IPS-NIHi7 (cell line): Measurements from ENCODE around the gene FABP3.

ENCODE experiments used
- DNase-seq: peaks from one replicate; pipeline ENCODE4 v3.0.0; 2012; ENCODE audit warnings: mixed read lengths; ENCODE audit errors: extremely low spot score

FABP3 gene

DNA sequence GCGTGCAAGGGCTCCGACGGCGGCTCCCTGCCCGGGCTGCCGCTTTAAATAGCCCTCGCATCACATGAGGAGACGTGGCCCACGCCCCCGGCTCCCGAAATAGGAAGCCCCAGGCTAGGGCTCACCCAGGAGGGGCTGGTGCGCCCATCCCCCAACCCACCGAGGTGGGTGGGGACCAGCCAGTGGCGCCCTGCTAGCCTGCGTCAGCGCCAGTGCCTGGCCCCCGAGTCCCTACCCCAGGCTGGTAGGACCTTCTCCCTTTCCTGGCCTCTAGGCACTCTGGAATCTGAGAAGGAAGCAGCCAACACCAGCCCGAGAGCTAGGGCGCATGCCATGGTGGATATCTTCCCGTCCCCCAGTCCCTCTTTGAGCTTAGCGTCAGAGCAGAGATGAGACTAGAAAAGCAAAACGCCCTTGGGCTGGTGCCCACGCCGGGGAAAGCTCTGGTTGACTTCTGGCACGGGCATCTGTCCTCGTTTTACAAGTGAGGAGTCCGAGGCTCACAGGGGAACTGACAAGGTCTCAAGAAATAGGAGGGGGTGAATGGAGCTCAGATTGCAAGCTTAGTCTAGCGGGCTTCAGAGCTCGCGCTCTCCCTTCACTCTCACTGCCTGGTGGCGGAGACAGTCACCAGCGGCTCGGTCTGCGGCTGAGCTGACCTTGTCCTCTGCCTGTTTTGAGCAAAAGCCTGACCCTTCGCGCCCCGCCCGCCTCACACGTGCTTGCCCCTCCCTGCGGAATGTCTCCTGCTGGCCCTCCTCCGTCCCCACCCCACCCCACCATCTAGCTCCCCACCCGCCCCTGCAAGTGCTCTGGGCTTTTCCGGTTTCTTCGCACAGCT is at the start of gene FABP3:
Gene FABP3, minus strand, starts transcription at position 21 of the 841 bp plus-strand sequence. CDS start 62 bp downstream, outside the sequence.
- DNase-seq, result peak; percentile 95

DNA sequence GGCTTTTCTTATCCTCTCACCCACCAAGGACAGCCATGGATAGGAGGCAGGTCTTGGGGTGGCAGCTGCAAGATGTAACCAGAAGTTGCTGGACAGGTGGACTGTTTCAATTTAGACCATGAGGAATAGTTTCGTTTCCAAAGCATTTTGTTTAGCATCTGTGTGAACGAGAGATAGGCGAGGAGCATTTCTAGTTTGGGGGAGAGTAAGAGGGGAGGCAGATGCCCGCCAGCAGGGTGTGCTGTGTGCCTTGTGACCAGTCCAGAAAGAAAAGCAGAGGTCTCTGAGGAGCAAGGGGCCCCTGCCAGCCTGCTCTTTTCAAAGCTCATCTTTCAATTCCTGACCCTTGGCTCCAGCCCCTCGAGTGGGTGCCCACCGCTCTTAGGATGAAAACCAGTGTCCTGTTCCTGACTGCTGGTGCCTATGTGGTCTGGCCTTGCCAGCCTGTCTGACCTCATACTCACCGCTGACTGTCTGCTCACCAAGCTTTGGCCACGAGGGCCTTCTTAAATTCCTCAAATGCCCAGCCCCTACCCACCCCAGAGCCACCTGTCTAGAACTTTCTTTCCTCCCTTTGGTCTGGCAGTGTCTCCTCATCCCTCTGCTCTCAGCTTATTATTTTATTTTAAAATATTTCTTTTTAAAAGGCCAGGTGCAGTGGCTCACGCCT is 48.6 kb upstream of the FABP3 start:
- DNase-seq, result peak; percentile 72

DNA sequence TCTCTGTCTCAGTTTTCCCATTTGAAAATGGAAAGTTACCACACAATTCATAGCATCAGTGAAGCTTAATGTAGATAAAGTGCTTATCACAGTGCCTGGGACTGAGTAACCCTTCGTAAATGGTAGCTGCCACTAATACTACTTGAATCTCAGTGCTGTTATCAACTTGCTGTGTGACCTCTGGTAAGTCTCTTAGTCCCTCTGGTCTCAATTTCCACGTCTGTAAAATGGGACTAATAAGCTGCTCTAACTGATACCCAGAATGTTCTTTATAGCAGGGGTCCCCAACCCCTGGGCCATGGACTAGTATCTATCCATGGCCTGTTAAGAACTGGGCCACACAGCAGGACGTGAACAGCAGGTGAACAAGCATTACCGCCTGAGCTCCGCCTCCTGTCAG is 47.8 kb upstream of the FABP3 start:
- no peak for DNase-seq

DNA sequence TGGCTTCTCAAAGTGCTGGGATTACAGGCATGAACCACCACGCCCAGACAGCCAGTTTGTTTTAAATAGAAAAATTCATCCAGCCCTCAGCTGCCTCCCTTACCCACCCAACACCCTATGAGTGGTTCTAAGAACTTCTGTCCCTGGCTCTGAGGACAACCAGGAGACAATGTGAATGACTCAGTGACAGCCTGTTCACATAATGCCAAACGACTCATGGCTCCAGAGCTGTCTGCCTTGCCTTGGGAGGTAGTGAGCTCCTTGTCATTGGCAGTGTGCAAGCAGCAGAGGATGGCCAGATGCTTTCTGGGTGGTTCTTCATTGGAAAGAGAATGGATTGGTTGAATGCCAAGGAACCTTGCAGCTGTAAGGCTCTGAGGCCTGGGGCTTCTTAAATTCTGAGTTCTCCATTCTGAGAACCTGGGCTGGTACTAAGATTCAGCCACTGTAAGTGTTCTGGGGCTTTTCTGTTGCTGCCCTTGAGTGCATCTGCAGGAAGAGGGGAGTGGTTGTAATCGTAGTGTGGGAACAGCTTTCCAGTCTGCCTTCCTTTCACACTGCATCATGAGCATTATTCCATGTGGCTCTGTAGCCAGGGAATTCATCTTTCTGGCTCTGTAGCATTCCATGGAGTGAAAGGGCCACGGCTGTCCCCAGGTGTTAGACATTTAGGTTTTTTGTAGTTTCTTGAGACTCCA is 45.9 kb upstream of the FABP3 start:
- no peak for DNase-seq

DNA sequence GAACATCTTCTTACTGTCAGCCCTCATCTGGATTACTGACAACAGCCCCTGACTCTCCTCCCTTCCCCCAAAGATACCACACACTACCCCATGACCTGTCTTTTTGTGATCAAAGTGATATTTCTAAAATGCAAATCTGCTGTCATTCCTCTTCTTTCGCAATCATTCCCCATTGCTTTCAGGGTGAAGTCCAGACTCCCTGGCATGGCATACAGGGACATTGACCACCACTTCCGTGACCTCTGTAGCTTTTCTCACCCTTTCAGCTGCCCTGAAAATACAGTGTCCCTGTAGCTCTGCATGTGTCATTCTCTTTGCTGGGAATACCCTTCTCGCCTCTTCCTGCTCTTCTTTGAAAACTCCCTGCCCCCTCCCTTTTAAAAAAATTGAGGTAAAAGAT is 44.3 kb upstream of the FABP3 start:
- DNase-seq, result no peak

DNA sequence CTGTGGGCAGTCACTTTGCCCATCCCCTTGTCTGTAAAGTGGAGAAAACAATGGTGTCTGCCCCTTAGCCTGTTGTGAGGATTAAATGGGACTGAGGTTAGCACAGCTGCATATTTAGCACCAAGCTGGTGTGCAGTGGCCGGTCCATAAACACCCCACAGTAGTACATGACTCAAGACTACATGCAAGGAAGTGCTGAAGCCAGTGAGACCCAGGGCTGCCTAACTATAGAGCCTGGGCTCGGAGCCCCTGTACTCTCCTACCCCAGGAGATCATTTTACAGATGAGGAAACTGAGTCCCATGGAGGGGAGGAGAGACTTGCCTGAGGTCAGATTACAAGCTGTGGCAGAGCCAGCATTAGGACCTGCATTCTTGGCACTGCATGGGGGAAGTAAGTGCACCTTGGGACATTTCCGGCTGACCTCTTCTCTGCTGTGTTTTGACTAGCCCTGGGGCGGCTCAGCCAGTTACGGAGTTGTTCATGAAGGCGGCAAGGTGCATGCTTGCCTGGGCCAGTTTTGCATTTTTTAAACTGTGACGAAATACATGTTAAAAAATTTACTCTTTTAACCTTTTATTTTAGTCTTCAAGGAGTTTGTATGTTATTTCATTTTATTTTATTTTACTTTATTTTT is 43.3 kb upstream of the FABP3 start:
- no peak for DNase-seq

DNA sequence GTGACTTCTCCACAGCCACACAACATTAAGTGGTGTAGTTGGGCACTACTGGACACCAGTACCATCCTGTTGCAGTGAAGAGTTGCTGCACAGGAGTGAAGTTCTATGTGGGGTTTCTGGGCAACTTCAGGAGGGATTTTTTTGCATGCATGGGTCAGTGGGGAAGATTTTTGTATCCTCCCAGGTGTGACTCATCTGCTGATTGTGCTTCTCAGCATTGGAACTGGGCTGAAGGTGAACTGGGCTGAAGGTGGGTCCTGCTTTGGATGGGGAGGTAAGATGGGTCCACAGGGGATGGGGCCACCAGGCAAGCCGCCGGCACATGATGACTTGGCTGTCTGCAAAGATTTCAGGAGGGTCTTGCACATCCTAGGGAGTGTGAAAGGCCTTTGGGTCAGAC is 42.8 kb upstream of the FABP3 start:
- DNase-seq, result no peak

DNA sequence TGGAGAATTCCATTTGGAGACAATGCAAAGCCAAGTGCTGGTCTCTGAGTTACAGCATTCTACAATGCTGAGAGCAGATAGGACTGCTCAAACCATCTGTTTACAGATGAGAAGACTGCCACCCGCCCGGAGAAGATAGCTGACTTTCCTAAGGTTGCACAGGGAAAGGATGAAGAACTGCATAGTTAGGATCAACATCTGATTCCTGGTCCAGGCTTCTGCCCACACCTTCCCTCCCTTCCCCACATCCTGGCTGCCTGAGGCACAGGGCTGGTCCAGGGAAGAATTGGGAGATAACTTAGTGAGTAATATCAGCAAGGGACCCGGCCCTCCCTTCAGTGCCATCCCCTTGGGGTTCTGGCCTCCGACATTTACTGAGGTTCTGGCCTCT is 42.1 kb upstream of the FABP3 start:
- no peak for DNase-seq

DNA sequence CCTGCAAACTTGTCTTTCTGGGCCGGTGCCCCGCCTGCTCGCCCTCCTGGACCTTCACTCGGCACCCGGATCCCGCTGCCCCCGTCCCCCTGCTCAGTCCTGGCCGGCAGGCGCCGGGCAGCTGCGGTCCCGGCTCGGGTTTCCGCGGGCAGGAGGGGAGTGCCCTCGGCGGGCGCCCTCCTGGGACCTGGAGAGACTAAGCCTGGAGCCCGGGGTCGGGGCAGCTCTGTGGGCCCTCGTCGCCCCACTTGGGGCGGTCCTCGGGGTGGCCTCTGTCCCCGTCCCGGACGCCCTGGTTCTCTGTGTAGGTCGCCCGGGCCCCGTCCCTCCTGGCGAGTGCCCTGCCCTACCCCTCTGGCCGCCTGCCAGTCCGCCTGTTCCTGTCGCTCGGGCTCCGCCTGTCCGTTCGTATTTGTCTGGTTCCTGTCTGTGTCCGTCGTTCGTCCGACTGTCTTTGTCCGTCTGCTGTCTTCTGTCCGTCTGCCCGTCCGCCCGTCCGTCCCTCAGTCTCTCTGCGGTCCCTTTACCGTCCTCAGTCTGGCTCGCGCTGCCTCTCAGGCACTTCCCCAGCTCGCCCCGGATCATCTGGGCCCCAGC is 40.6 kb upstream of the FABP3 start:
- DNase-seq, result peak; percentile 42

DNA sequence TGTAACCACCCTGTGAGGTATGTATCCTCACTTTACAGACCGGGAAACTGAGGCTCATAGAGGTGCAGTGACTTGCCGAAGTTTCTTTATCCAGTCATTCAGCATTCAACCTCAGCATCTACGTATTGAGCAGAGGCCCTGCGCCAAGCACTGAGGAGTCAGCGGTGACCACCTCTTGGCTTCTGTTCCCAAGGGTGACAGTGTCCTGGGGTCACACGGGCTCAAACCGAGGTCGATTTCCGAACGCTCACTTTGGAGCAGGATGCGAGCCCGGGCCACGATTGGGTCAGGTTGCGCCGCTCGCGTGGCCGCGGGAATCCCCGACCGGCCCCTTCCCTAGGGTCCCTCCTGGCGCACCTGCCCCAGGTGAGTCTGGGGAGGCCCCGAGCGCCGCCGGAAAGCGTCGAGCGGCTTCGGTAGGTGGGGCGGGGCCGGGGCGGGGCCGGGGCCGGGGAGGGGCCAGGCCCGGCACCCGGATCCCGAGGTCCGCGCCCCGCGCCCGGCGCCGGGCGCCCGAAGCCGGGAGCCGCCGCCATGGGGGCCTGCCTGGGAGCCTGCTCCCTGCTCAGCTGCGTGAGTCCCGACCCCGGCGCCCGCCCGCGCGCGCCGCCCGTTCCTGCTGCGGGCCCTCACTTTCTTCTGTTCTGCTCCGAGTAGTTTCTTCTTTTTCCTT is 40.0 kb upstream of the FABP3 start, which contains the start of gene SERINC2:
Gene SERINC2, plus strand, starts transcription at position 482 of the 673 bp plus-strand sequence. Its CDS starts 53 bp downstream, at position 535.
- peak; percentile 91 for DNase-seq

DNA sequence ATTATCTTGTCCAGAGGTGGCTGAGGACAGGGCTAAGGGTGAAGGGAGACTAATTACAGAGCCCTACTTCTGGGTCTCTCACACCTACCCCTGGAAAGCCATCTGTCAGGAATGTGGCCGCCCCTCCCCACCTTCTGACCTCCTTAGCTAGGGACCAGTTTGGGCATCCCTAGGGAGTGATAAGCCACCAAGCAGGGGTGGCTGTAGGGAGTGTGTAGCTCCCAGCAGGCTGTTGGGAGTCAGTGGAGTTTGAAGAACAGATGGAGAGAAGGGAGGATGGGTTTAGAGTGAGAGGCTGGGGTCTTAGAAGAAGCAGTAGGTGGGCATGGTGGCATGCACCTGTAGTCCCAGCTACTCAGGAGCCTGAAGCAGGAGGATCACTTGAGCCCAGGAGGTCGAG is 39.3 kb upstream of the FABP3 start:
- DNase-seq, result no peak

DNA sequence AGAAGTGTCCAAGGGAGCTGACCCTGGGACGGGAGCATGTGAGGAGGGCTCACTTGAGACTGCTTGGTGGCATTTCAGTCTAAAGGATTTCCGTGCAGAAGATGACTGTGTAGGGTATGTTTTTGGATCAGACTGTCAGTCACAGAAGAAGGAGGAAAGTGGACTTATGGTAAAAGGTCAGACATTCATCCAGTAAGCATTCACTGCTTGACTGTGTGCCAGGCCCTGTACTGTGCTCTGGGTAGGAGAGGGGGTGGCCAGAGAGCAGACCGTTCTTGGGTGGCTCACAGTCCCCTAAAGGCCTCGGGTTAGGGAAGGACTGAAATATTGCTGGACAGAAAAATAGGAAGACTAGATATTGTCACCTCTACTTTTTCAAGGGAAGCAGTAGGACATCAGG is 38.0 kb upstream of the FABP3 start:
- DNase-seq, result no peak

DNA sequence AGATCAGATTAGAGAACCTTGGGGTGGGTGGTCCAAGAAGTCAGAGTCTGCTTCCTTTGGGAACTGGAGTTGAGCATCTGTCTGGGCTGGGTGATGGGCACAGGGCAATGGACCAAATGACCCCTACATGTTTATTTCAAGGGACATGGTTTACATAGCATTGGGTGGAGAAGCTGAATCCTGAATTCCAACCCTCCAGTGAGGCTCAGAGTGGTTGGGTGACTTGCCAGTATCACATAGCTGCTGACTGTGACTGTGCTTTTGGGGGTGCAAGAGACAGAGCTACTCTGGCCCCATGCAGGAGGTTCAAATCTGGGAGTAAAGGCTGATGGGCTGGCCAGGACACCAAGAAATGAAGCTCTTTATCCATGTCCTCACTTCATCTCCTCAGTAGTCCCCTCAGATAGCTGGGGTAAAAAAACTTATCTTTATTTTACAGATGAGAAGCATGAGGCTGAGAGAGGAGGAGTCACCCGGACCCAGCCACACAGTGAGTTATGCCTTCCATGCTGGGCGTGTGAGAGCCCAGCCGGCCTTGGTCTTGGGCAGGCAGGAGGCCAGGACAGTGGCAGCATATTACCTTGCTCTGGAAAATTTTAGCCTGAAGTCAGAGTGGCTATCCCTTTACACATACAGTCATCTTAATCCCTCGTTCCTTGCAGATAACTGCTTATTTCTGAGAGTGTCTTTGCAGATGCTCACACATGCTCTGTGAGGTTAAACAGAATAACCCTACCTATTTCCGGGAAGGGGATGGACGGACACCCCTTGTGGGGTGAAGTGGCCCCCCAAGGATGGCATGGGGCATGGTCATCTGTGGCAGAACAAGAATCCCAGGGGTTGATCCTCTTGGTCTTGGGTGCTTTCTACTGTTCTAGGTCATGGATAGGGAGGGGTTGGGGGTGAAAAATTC is 37.3 kb upstream of the FABP3 start:
- no peak for DNase-seq

DNA sequence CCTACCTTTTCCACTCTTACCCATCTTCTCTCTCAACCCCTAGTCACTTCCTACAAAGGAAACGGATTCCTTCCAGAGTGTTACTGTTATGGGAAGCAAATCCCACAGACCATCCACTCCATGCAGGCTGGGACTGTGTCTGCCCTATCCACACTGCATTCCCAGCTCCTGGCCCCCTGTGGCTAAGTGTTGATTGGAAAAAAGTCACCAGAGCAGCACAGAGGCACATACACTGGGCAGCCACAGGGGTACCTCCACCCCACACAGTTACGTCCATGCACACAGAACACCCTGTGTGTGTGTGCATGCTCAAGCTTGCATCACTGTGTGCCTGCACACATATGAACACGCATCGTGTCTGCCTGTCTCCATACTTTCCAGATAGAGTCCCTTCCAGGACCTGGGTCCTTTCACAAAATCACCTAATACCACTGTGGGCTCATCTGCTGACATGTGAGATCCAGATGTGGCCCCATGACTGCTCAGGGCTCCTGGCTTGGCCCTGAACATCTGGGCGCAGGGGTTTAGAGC is 36.0 kb upstream of the FABP3 start:
- no peak for DNase-seq

DNA sequence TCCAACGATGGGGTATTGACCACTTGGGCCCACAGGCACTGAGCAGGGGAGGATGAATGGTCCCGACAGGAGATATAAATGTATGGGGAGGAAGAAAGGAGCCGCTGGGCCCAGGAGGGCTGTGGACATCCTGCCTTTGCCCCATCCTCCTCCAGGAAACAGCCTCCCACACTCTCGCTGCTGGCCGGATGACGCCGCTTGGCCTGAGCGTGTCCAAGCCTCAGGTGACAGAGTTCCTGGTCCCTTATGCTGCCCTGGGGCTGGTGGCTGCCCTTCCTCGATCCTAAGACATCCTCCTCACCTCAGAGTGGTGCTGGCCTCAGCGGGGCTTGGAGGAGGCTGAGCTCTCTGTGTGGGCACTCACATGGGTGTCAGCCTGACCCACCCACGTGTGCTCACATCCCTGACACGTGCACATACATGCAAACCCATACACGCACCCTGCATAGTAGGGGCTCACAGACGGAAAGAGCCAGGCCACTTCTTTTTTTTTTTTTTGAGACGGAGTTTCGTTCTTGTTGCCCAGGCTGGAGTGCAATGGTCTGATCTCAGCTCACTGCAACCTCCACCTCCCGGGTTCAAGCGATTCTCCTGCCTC is 34.3 kb upstream of the FABP3 start:
- DNase-seq, result no peak

DNA sequence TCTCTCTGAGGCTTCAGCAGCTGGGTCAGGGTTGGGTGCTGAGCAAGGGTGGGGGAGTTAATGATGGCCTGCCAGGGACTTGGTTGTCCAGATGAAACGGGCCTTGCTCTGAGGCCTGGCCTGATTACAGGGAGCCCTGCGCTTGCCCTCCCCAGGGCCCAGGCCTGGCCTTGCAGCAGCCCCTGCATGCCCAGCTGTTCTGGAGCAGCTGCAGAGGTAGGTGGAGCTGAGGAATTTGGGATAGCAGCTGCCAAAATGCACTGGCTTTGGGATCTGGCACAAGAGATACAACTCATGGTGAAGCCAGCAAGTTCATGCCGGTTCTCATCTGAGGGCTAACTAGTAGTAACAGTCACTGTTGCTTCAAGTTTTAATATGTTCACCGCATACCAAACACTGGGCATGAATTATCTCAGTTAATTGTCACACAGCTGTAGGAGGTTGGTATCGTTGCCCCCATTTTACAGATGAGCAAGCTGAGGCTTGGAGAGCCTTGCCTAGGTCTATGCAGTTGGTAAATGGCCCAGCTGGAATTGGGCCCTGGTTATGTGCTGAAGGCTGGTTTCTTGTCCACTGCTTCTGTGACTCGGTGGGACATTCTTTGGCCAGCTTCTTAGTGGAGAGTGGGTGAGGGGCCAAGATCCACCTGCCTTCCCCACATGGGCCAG is 32.8 kb upstream of the FABP3 start:
- no peak for DNase-seq

DNA sequence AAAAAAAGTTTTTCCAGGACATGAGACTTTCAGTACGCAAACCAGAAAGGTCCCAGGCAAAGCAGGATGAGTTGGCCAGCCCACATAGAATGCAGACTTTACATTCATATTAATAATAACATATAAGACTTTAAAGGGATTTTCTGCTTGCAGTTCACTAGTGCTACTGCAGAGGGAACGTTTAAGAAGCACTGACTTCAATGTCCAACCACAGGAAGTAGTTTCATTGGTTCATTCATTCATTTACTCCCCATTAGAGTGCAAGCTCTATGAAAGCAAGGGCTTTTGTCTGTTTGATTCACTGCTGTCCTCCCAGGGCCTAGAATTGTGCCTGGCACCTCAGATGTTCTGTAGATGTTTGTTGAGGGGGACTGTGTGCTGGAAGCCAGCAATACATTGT is 28.4 kb upstream of the FABP3 start:
- DNase-seq, result no peak

DNA sequence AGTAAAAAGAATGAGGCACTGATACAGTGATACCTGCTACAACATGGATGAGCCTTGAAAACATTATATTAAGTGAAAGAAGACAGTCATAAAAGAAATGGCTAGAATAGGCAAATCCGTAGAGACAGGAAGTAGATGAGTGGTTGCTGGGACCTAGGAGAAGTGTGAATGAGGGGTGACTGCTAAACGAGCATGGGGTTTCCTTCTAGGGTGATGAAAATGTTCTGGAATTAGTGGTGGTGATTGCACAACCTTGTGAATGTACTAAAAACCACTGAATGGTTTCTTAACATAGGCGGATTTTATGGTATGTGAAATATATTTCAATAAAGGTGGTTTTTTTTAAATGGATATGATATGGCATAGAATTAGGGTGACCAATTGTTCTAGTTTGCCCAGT is 27.5 kb upstream of the FABP3 start:
- no peak for DNase-seq

DNA sequence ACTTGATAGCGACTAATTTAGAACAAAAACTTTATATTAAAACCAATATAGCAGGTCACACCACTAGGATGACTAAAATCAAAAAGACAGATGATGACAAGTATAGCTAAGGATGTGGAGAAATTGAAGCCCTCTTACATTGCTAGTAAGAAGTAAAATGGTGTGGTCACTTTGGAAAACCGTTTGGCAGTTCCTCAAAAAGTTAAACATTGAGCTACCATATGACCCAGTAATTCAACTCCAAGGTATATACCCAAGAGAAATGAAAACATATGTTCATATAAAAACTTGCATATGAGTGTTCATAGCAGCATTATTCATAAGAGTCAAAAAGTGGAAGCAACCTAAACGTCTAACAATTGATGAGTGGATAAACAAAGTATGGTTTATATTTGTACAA is 27.1 kb upstream of the FABP3 start:
- no peak for DNase-seq
